ENCODE measurements around the gene CYFIP1. TPM values are rescaled to one million over a fixed set of nuclear protein-coding genes. Genes with fewer than 3 reads are reported as not detected.

Gene CYFIP1
- total and polyA plus RNA-seq, 2 of the 8 experiments (the other 6 are each of a cell fraction or from before 2014, with no cell fraction given) = 38.6 to 81.7 TPM

GRCh38 chr15:22866079-22866478, 114.1 kb downstream of the CYFIP1 start:
- Histone ChIP-seq H3K36me3 (ENCODE audit: control insufficient read depth in 2 of 4, insufficient read depth in 4 of 4, low read length in 3 of 4) (peaks cover 8 to 48% (median 30%) of the 10 kb centered on the region in 4 experiments), H4K5ac (ENCODE audit: insufficient read length, low read depth, low read length) (no peak overlapping the region), H4K8ac (ENCODE audit: extremely low read depth, insufficient read depth, low read length) (no peak overlapping the region), H3K27me3 (replicated peaks in 1 of 4; ENCODE audit: control insufficient read depth in 3 of 4, extremely low read depth in 1 of 4, insufficient read depth in 3 of 4, low read length in 3 of 4) (no peaks in the 10 kb centered on the region), H4K20me1 (replicated peaks in 1 of 2; ENCODE audit: control insufficient read depth in 1 of 2, insufficient read depth in 2 of 2, low read length in 2 of 2) (peaks cover 0 to 4% of the 10 kb centered on the region in 2 experiments), H3K14ac (ENCODE audit: insufficient read length) (no peak overlapping the region), H3K4me1 (replicated peaks in 1 of 4; ENCODE audit: control insufficient read depth in 3 of 4, insufficient read depth in 4 of 4, low read length in 3 of 4) (no peaks in the 10 kb centered on the region), H3K27ac (ENCODE audit: low read depth, low read length) (no peak overlapping the region), H3K79me1 (ENCODE audit: low read depth, low read length) (no peaks in the 10 kb centered on the region), H2BK5ac (ENCODE audit: low read depth, low read length) (no peak overlapping the region), H2BK15ac (ENCODE audit: low read length) (no peak overlapping the region), H3K79me2 (ENCODE audit: control insufficient read depth in 1 of 2, insufficient read depth in 2 of 2, low read length in 2 of 2) (peaks cover 0 to 3% of the 10 kb centered on the region in 2 experiments; a peak in 1 of 4 replicates), H3K4me3 (ENCODE audit: extremely low read depth in 1 of 4, insufficient read depth in 2 of 4, low read depth in 3 of 4, low read length in 4 of 4) (no peak overlapping the region), H3K56ac (replicated peaks; ENCODE audit: insufficient read length, low read depth, low read length) (no peak overlapping the region), H4K91ac (replicated peaks; ENCODE audit: insufficient read length, low read length) (no peak overlapping the region), H3K9ac (replicated peaks in 1 of 4; ENCODE audit: extremely low read depth in 1 of 4, low read depth in 3 of 4, low read length in 3 of 4) (no peak overlapping the region; a peak in 1 of 7 replicates), H3K9me3 (ENCODE audit: insufficient read depth in 2 of 2, low read depth in 1 of 2, low read length in 1 of 2) (no peaks in the 10 kb centered on the region), H2AK5ac (ENCODE audit: low read depth, low read length) (no peak overlapping the region), H3K23ac (ENCODE audit: insufficient read length) (no peak overlapping the region), H2AFZ (ENCODE audit: low read length) (no peak overlapping the region), H3K4ac (replicated peaks; ENCODE audit: insufficient read length, low read depth, low read length) (no peak overlapping the region), H2BK120ac (replicated peaks; ENCODE audit: low read depth, low read length) (no peak overlapping the region), H2BK12ac (ENCODE audit: low read depth, low read length) (no peak overlapping the region), H3K18ac (ENCODE audit: extremely low read depth, low read length) (no peak overlapping the region), H2BK20ac (ENCODE audit: low read length) (no peak overlapping the region), H3K4me2 (ENCODE audit: insufficient read depth in 1 of 2, low read depth in 2 of 2, low read length in 2 of 2) (no peak overlapping the region), H3K23me2 (ENCODE audit: low read depth, low read length) (no peaks in the 10 kb centered on the region)
- TF ChIP-seq HDAC2 (IDR thresholded peaks at IDR 0.05; ENCODE audit: borderline replicate concordance in 1 of 2, low read depth in 2 of 2, low read length in 2 of 2) (no peak), POLR2A (IDR thresholded peaks at IDR 0.05; ENCODE audit: control extremely low read depth in 1 of 2, low read depth in 2 of 2, low read length in 2 of 2) (no peak), CTBP2 (IDR thresholded peaks at IDR 0.05; ENCODE audit: borderline replicate concordance, insufficient read depth, insufficient read length, low read length) (no peak), FOSL1 (IDR thresholded peaks at IDR 0.05; ENCODE audit: insufficient read depth, low read depth, low read length) (no peak), CREB1 (IDR thresholded peaks at IDR 0.05) (no peak)
- FAIRE-seq (no peak), DNase-seq (ENCODE audit: low read depth in 1 of 2, low spot score in 2 of 2) (no peak)
- ChIA-PET POLR2A (ENCODE audit: partially characterized antibody) (interaction anchor here (1.0 to 3.1 kb wide), 3 partner anchors 10 to 28 kb away, joined by 3 to 11 read pairs (median 6); partner anchors contain the start of gene NIPA2), CTCF (ENCODE audit: partially characterized antibody) (interaction anchor here (1.1 to 1.2 kb wide), 2 partner anchors 16 to 25 kb away, joined by 3 to 4 read pairs; no protein-coding TSS in a partner anchor)
- 98% methylated on average over 7 of the region's 7 CpGs; no CpG with 5 or more reads in 1 of the 2 experiments for WGBS, 2 experiments (ENCODE audit: extremely low coverage in 1 of 2, insufficient coverage in 1 of 2, insufficient read length in 1 of 2, insufficient replicate concordance in 2 of 2, low coverage in 1 of 2, low lambda C conversion rate in 2 of 2, missing lambda C conversion rate in 1 of 2)

All from H1 (cell line).